Measurements from ENCODE around the gene PPM1A. TPM values are rescaled to one million over a fixed set of nuclear protein-coding genes. Genes with fewer than 3 reads are reported as not detected.

The PPM1A gene
- total and polyA plus RNA-seq, 2 experiments from 2014 or later = 16.9 to 21.5 TPM

GRCh38 chr14:60212503-60213371 lies 36.3 kb upstream of the PPM1A start:
- DNase-seq = no peak
- Histone ChIP-seq H3K9me3 (ENCODE audit: low read depth) (no peaks in the 10 kb centered on the region), H3K4me2 (ENCODE audit: unreplicated experiment) (no peak overlapping the region), H4K20me1 (ENCODE audit: insufficient read depth) (no peaks in the 10 kb centered on the region), H3K79me2 (ENCODE audit: insufficient read depth) (no peaks in the 10 kb centered on the region), H3K36me3 (ENCODE audit: low read depth) (no peaks in the 10 kb centered on the region), H2AFZ (no peak overlapping the region), H3K9ac (no peak overlapping the region), H3K4me1 (ENCODE audit: insufficient read depth) (no peaks in the 10 kb centered on the region), H3K27me3 (replicated peaks; ENCODE audit: insufficient read depth) (0 out of 2 replicates have a peak, but pooled peaks cover 3% of the 10 kb centered on the region), H3K4me3 (no peak overlapping the region), H3K9me2 (ENCODE audit: insufficient read depth) (no peaks in the 10 kb centered on the region), H3K27ac (no peak overlapping the region), H3F3A (ENCODE audit: insufficient read depth) (no peaks in the 10 kb centered on the region)
- in situ Hi-C loops (cut with MboI) = no loop called here
- no peak for TF ChIP-seq EZH2phosphoT487 (IDR thresholded peaks at IDR 0.05; ENCODE audit: insufficient read depth, low read depth)
- TF ChIP-seq EZH2 (IDR thresholded peaks at IDR 0.05; ENCODE audit: insufficient read depth, poor library complexity, severe bottlenecking) = no peak
- WGBS, 2 experiments (ENCODE audit: low coverage in 1 of 2, low lambda C conversion rate in 2 of 2, missing lambda C conversion rate in 2 of 2) = 38 to 45% methylated on average over 5 of the region's 5 CpGs

GRCh38 chr14:60214003-60214402 lies 35.0 kb upstream of the PPM1A start:
- H3K9me3 ChIP-seq (ENCODE audit: low read depth) = no peaks in the 10 kb centered on the region
- no peaks in the 10 kb centered on the region for H3F3A ChIP-seq (ENCODE audit: insufficient read depth)
- DNase-seq = no peak
- no peaks in the 10 kb centered on the region for H3K4me1 ChIP-seq (ENCODE audit: insufficient read depth)
- WGBS, 2 experiments (ENCODE audit: low coverage in 1 of 2, low lambda C conversion rate in 2 of 2, missing lambda C conversion rate in 2 of 2) = 33 to 43% methylated on average over 3 of the region's 3 CpGs
- H3K79me2 ChIP-seq (ENCODE audit: insufficient read depth) = no peaks in the 10 kb centered on the region
- H3K27me3 ChIP-seq (replicated peaks; ENCODE audit: insufficient read depth) = 0 out of 2 replicates have a peak, but pooled peaks cover 3% of the 10 kb centered on the region
- H3K4me3 ChIP-seq = no peak overlapping the region
- H2AFZ ChIP-seq = no peak overlapping the region
- H4K20me1 ChIP-seq (ENCODE audit: insufficient read depth) = no peaks in the 10 kb centered on the region
- H3K4me2 ChIP-seq (ENCODE audit: unreplicated experiment) = no peak overlapping the region
- no peak overlapping the region for H3K27ac ChIP-seq
- no peaks in the 10 kb centered on the region for H3K36me3 ChIP-seq (ENCODE audit: low read depth)
- in situ Hi-C loops (cut with MboI) = no loop called here
- TF ChIP-seq EZH2 (IDR thresholded peaks at IDR 0.05; ENCODE audit: insufficient read depth, poor library complexity, severe bottlenecking) (no peak), EZH2phosphoT487 (IDR thresholded peaks at IDR 0.05; ENCODE audit: insufficient read depth, low read depth) (no peak)
- H3K9ac ChIP-seq = no peak overlapping the region
- H3K9me2 ChIP-seq (ENCODE audit: insufficient read depth) = no peaks in the 10 kb centered on the region

DNA sequence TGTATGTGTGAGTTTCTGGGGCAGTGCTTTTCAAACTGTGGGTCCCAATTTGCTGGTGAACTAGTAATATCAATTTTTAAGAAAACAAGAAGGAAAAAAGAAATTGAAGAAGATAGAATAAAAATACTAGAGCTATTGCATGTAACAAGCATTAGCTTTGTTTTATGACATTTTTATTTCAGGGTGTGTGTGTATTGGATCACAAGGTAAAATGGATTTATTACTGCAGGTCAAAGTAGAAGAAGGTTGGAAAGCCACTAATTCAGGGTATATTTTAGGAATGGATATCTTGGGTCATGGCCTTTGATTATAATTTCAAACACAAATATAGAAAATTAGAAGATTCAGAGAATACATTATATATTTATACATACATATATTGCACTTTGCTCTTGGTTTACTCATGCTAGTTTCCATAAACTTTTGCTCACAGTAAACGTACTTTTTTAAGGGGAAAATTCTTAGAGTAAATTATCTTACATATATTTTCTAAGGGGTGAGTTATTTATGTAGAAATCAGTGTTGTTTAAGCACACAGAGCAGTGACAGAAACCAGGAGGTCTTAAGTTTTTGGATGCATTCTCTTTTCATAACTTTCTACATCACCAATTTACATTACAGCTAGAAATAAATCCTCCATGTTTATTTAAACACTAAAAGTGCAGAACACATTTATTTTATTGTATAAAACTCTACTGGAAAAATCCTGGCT lies 34.5 kb upstream of the PPM1A start:
- no peak overlapping the region for H3K4me3 ChIP-seq
- in situ Hi-C loops (cut with MboI) = no loop called here
- TF ChIP-seq EZH2phosphoT487 (IDR thresholded peaks at IDR 0.05; ENCODE audit: insufficient read depth, low read depth) = no peak
- H3K4me1 ChIP-seq (ENCODE audit: insufficient read depth) = no peaks in the 10 kb centered on the region
- H2AFZ ChIP-seq = no peak overlapping the region
- no peak for DNase-seq
- WGBS, 2 experiments (ENCODE audit: low coverage in 1 of 2, low lambda C conversion rate in 2 of 2, missing lambda C conversion rate in 2 of 2) = 0% methylated on average over 1 of the region's 1 CpG
- no peaks in the 10 kb centered on the region for H3K9me2 ChIP-seq (ENCODE audit: insufficient read depth)
- H3K9me3 ChIP-seq (ENCODE audit: low read depth) = no peaks in the 10 kb centered on the region
- H3K4me2 ChIP-seq (ENCODE audit: unreplicated experiment) = no peak overlapping the region
- 0 out of 2 replicates have a peak, but pooled peaks cover 3% of the 10 kb centered on the region for H3K27me3 ChIP-seq (replicated peaks; ENCODE audit: insufficient read depth)
- H3K36me3 ChIP-seq (ENCODE audit: low read depth) = no peaks in the 10 kb centered on the region
- H3F3A ChIP-seq (ENCODE audit: insufficient read depth) = no peaks in the 10 kb centered on the region
- no peaks in the 10 kb centered on the region for H4K20me1 ChIP-seq (ENCODE audit: insufficient read depth)
- H3K79me2 ChIP-seq (ENCODE audit: insufficient read depth) = no peaks in the 10 kb centered on the region
- H3K27ac ChIP-seq = no peak overlapping the region
- H3K9ac ChIP-seq = no peak overlapping the region

DNA sequence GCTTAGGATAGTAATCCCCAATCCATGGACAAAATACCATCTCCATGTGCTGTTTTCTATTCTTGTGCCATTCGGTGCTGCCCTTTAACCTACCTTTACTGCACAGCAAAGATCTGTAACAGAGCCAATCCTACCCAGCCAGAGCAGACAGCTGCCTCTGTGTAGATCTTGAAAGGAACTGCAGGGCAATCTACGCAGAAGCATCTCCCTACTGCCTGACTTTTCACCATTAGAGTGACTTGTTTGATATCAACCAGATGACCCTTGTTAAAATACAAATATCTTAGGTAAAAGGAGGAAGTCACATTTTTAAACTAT lies 33.9 kb upstream of the PPM1A start:
- WGBS, 2 experiments (ENCODE audit: low coverage in 1 of 2, low lambda C conversion rate in 2 of 2, missing lambda C conversion rate in 2 of 2) = 36 to 43% methylated on average over 2 of the region's 2 CpGs
- no peak for TF ChIP-seq EZH2 (IDR thresholded peaks at IDR 0.05; ENCODE audit: insufficient read depth, poor library complexity, severe bottlenecking)

More for the DNA sequence above, 33.9 kb upstream of the PPM1A start:
- Histone ChIP-seq H3K27ac (no peak overlapping the region), H2AFZ (no peak overlapping the region), H3K27me3 (replicated peaks; ENCODE audit: insufficient read depth) (peaks cover 3% of the 10 kb centered on the region; the same call in 1 of the 2 replicates), H3K4me3 (no peak overlapping the region), H3K4me2 (ENCODE audit: unreplicated experiment) (no peak overlapping the region), H3K9ac (no peak overlapping the region), H3K4me1 (ENCODE audit: insufficient read depth) (no peaks in the 10 kb centered on the region), H3K36me3 (ENCODE audit: low read depth) (no peaks in the 10 kb centered on the region), H3K9me3 (ENCODE audit: low read depth) (no peaks in the 10 kb centered on the region), H3K79me2 (ENCODE audit: insufficient read depth) (no peaks in the 10 kb centered on the region), H3K9me2 (ENCODE audit: insufficient read depth) (no peaks in the 10 kb centered on the region), H4K20me1 (ENCODE audit: insufficient read depth) (no peaks in the 10 kb centered on the region), H3F3A (ENCODE audit: insufficient read depth) (no peaks in the 10 kb centered on the region)
- in situ Hi-C loops (cut with MboI) = no loop called here
- DNase-seq = no peak

Data from GM23248 (cell line).